ENCODE data around the gene GSC.
"Not testable (repeated sequence)": the region's sequence is repeated elsewhere in the genome, so short reads cannot be mapped to it uniquely, and the experiment has no call there.

The GSC gene

DNA sequence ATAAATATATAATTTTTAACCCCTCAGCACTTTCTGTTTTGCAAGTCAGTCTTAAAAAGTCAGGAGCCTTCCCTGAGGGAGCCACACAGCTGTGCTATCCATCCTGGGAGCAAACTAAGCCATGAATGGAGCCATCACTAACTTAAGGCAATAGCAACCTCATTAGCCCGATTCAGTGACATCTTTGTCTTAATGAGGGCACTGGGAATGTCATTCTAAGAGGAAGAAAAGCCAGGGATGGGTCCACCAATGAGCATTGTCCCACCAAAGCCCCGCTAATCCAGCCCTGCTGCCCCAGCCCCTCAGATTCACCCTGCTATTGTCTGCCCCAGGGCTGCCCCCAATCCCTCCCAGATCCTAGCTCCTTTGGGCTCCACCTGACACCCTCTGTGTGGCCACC is 19.5 kb downstream of the GSC start:
- TF ChIP-seq ZNF565 (CRISPR knock-in tag; conservative IDR thresholded peaks at IDR 0.05; ENCODE audit: low read depth) = no peak
- TF ChIP-seq, protein P1, sequence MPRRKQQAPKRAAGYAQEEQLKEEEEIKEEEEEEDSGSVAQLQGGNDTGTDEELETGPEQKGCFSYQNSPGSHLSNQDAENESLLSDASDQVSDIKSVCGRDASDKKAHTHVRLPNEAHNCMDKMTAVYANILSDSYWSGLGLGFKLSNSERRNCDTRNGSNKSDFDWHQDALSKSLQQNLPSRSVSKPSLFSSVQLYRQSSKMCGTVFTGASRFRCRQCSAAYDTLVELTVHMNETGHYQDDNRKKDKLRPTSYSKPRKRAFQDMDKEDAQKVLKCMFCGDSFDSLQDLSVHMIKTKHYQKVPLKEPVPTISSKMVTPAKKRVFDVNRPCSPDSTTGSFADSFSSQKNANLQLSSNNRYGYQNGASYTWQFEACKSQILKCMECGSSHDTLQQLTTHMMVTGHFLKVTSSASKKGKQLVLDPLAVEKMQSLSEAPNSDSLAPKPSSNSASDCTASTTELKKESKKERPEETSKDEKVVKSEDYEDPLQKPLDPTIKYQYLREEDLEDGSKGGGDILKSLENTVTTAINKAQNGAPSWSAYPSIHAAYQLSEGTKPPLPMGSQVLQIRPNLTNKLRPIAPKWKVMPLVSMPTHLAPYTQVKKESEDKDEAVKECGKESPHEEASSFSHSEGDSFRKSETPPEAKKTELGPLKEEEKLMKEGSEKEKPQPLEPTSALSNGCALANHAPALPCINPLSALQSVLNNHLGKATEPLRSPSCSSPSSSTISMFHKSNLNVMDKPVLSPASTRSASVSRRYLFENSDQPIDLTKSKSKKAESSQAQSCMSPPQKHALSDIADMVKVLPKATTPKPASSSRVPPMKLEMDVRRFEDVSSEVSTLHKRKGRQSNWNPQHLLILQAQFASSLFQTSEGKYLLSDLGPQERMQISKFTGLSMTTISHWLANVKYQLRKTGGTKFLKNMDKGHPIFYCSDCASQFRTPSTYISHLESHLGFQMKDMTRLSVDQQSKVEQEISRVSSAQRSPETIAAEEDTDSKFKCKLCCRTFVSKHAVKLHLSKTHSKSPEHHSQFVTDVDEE (CRISPR knock-in tag; IDR thresholded peaks at IDR 0.05) = no peak
- no peak for TF ChIP-seq ZC3H10 (CRISPR knock-in tag; IDR thresholded peaks at IDR 0.05)
- TF ChIP-seq POU6F1 (CRISPR knock-in tag; IDR thresholded peaks at IDR 0.05; ENCODE audit: borderline replicate concordance, low read depth) = no peak
- no peak for TF ChIP-seq PPARA (CRISPR knock-in tag; IDR thresholded peaks at IDR 0.05; ENCODE audit: borderline replicate concordance)
- no peak for TF ChIP-seq GLIS3 (CRISPR knock-in tag; IDR thresholded peaks at IDR 0.05)
- no peak for TF ChIP-seq ZFP3 (CRISPR knock-in tag; IDR thresholded peaks at IDR 0.05)
- TF ChIP-seq OSR1 (CRISPR knock-in tag; IDR thresholded peaks at IDR 0.05) = no peak
- TF ChIP-seq BACH2 (CRISPR knock-in tag; IDR thresholded peaks at IDR 0.05; ENCODE audit: borderline replicate concordance) = no peak
- no peak for TF ChIP-seq ARNTL (CRISPR knock-in tag; IDR thresholded peaks at IDR 0.05; ENCODE audit: borderline replicate concordance, low read depth)
- no peak for TF ChIP-seq TOX (CRISPR knock-in tag; IDR thresholded peaks at IDR 0.05; ENCODE audit: borderline replicate concordance)
- no peak for TF ChIP-seq ZFP30 (CRISPR knock-in tag; IDR thresholded peaks at IDR 0.05)
- no peak for TF ChIP-seq ISL1 (CRISPR knock-in tag; IDR thresholded peaks at IDR 0.05)
- no peak for TF ChIP-seq SNAI2 (CRISPR knock-in tag; IDR thresholded peaks at IDR 0.05)
- TF ChIP-seq, protein P2, sequence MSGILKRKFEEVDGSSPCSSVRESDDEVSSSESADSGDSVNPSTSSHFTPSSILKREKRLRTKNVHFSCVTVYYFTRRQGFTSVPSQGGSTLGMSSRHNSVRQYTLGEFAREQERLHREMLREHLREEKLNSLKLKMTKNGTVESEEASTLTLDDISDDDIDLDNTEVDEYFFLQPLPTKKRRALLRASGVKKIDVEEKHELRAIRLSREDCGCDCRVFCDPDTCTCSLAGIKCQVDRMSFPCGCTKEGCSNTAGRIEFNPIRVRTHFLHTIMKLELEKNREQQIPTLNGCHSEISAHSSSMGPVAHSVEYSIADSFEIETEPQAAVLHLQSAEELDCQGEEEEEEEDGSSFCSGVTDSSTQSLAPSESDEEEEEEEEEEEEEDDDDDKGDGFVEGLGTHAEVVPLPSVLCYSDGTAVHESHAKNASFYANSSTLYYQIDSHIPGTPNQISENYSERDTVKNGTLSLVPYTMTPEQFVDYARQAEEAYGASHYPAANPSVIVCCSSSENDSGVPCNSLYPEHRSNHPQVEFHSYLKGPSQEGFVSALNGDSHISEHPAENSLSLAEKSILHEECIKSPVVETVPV (CRISPR knock-in tag; IDR thresholded peaks at IDR 0.05) = no peak
- ATAC-seq = no peak

- ATAC-seq = peak; percentile 85
- TF ChIP-seq RARB (CRISPR knock-in tag; IDR thresholded peaks at IDR 0.05) (no peak), ZNF70 (CRISPR knock-in tag; IDR thresholded peaks at IDR 0.05) (peak; percentile 56; the same call in 1 of the 2 replicates)
Observed at GRCh38 chr14:94748667-94749347, 21.1 kb downstream of the GSC start.

DNA sequence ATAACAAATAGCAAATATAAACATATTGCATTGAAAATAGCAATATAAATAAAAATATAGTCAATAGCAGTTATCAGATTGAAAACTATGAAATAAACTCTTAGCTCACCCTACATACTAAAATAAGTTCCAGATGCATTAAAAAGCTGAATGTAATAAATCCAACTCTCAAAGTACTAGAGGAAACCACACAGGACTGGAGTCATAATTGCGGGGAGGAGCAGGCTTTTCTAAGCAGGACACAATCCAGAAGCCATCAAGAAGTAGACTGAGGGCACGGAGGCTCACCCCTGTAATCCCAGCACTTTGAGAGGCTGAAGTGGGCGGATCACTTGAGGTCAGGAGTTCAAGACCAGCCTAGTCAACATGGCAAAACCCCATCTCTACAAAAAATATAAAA is 22.2 kb downstream of the GSC start:
- no peak for TF ChIP-seq SNAI2 (CRISPR knock-in tag; IDR thresholded peaks at IDR 0.05)
- TF ChIP-seq GLIS3 (CRISPR knock-in tag; IDR thresholded peaks at IDR 0.05) = no peak
- no peak for TF ChIP-seq ZFP3 (CRISPR knock-in tag; IDR thresholded peaks at IDR 0.05)
- no peak for TF ChIP-seq ESRRG (CRISPR knock-in tag; IDR thresholded peaks at IDR 0.05)
- TF ChIP-seq TCF4 (CRISPR knock-in tag; IDR thresholded peaks at IDR 0.05; ENCODE audit: borderline replicate concordance) = no peak
- TF ChIP-seq PPARA (CRISPR knock-in tag; IDR thresholded peaks at IDR 0.05; ENCODE audit: borderline replicate concordance) = no peak
- TF ChIP-seq CSDC2 (CRISPR knock-in tag; IDR thresholded peaks at IDR 0.05) = no peak
- no peak for TF ChIP-seq TOX (CRISPR knock-in tag; IDR thresholded peaks at IDR 0.05; ENCODE audit: borderline replicate concordance)
- TF ChIP-seq ZFP30 (CRISPR knock-in tag; IDR thresholded peaks at IDR 0.05) = no peak
- TF ChIP-seq POU6F1 (CRISPR knock-in tag; IDR thresholded peaks at IDR 0.05; ENCODE audit: borderline replicate concordance, low read depth) = no peak
- TF ChIP-seq ZNF70 (CRISPR knock-in tag; IDR thresholded peaks at IDR 0.05) = no peak
- TF ChIP-seq RARB (CRISPR knock-in tag; IDR thresholded peaks at IDR 0.05) = no peak
- TF ChIP-seq, protein P3, sequence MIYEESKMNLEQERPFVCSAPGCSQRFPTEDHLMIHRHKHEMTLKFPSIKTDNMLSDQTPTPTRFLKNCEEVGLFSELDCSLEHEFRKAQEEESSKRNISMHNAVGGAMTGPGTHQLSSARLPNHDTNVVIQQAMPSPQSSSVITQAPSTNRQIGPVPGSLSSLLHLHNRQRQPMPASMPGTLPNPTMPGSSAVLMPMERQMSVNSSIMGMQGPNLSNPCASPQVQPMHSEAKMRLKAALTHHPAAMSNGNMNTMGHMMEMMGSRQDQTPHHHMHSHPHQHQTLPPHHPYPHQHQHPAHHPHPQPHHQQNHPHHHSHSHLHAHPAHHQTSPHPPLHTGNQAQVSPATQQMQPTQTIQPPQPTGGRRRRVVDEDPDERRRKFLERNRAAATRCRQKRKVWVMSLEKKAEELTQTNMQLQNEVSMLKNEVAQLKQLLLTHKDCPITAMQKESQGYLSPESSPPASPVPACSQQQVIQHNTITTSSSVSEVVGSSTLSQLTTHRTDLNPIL (CRISPR knock-in tag; IDR thresholded peaks at IDR 0.05; ENCODE audit: low read depth) = no peak
- no peak for TF ChIP-seq PATZ1 (CRISPR knock-in tag; IDR thresholded peaks at IDR 0.05; ENCODE audit: borderline replicate concordance)
- TF ChIP-seq ISL1 (CRISPR knock-in tag; IDR thresholded peaks at IDR 0.05) = no peak
- no peak for TF ChIP-seq ZNF8 (CRISPR knock-in tag; IDR thresholded peaks at IDR 0.05)
- TF ChIP-seq ARNTL (CRISPR knock-in tag; IDR thresholded peaks at IDR 0.05; ENCODE audit: borderline replicate concordance, low read depth) = no peak

DNA sequence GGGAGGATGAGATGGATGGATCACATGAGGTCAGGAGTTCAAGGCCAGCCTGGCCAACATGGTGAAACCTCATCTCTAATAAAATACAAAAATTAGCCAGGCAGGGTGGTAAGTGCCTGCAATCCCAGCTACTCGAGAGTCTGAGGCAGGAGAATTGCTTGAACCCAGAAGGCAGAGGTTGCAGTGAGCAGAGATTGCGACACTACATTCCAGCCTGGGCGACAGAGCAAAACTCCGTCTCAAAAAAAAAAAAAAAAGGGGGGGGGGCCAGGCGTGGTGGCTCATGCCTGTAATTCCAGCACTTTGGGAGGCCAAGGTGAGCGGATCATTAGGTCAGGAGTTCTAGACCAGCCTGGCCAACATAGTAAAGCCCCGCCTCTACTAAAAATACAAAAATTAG is 22.8 kb downstream of the GSC start:
- ATAC-seq = not testable (repeated sequence)

More for the DNA sequence above, 22.2 kb downstream of the GSC start:
- ATAC-seq = no peak

Data from SK-N-SH treated with all-trans-retinoic acid at 6 μM for 48 hours (cell line).